Lower leg skin (tissue), 3 donors: Measurements from ENCODE around the gene DIP2C.

Experiments used
- POLR2A ChIP-seq, 2 donors: fragments of 450-650 bp; IDR thresholded peaks; one replicate each; pipeline ENCODE4 v1.6.1; 2016 to 2017; ENCODE audit warnings: antibody characterized with exemption in 2 of 2, mild to moderate bottlenecking in 1 of 2, moderate library complexity in 1 of 2
- TF ChIP-seq, protein P1 (sequence below), 3 donors: fragments of 450-650 bp; IDR thresholded peaks; one replicate each; pipeline ENCODE4 v1.5.1; 2016; ENCODE audit warnings: antibody characterized with exemption in 3 of 3, mild to moderate bottlenecking in 3 of 3, moderate library complexity in 2 of 3

- TF ChIP-seq, protein P1, sequence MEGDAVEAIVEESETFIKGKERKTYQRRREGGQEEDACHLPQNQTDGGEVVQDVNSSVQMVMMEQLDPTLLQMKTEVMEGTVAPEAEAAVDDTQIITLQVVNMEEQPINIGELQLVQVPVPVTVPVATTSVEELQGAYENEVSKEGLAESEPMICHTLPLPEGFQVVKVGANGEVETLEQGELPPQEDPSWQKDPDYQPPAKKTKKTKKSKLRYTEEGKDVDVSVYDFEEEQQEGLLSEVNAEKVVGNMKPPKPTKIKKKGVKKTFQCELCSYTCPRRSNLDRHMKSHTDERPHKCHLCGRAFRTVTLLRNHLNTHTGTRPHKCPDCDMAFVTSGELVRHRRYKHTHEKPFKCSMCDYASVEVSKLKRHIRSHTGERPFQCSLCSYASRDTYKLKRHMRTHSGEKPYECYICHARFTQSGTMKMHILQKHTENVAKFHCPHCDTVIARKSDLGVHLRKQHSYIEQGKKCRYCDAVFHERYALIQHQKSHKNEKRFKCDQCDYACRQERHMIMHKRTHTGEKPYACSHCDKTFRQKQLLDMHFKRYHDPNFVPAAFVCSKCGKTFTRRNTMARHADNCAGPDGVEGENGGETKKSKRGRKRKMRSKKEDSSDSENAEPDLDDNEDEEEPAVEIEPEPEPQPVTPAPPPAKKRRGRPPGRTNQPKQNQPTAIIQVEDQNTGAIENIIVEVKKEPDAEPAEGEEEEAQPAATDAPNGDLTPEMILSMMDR (IDR thresholded peaks at IDR 0.05): no peak
- no peak for TF ChIP-seq POLR2A (IDR thresholded peaks at IDR 0.05)
Measured at GRCh38 chr10:368579-369220, 320.8 kb downstream of the DIP2C start.
